ENCODE results near the gene RNF146. TPM values are rescaled to one million over a fixed set of nuclear protein-coding genes. Genes with fewer than 3 reads are reported as not detected.
"Not testable (repeated sequence)": the region's sequence is repeated elsewhere in the genome, so short reads cannot be mapped to it uniquely, and the experiment has no call there.

Gene RNF146
- total RNA-seq, 1 donor from 2014 or later = 21.0 TPM

GRCh38 chr6:127305741-127306140 is 39.1 kb downstream of the RNF146 start:
- intact Hi-C loops (cut with DNase I) = loop anchor here (10.0 kb wide), 2 partner anchors 119 to 159 kb away; no protein-coding TSS in a partner anchor
- Histone ChIP-seq H3K36me3 (peaks cover 0 to 3% of the 10 kb centered on the region in 2 donors), H3K9me3 (peaks cover 0 to 5% of the 10 kb centered on the region in 2 donors), H3K27me3 (no peaks in the 10 kb centered on the region), H3K4me3 (no peak overlapping the region), H3K4me1 (peaks cover 0 to 6% of the 10 kb centered on the region in 2 donors), H3K27ac (no peak overlapping the region)
- no peak for TF ChIP-seq CTCF (IDR thresholded peaks at IDR 0.05)
- no peak for DNase-seq (ENCODE audit: low spot score in 2 of 2)

- Histone ChIP-seq H3K27me3 (no peaks in the 10 kb centered on the region), H3K4me3 (no peak overlapping the region), H3K4me1 (no peaks in the 10 kb centered on the region), H3K36me3 (peaks cover 9 to 16% of the 10 kb centered on the region in 2 donors), H3K9me3 (no peaks in the 10 kb centered on the region), H3K27ac (no peak overlapping the region)
- no peak for TF ChIP-seq CTCF (IDR thresholded peaks at IDR 0.05)
- intact Hi-C loops (cut with DNase I) = no loop called here
- no peak for DNase-seq (ENCODE audit: low spot score in 2 of 2)
Measured at GRCh38 chr6:127317388-127318128, 50.9 kb downstream of the RNF146 start.

GRCh38 chr6:127319686-127320085 is 53.0 kb downstream of the RNF146 start:
- no peak for TF ChIP-seq CTCF (IDR thresholded peaks at IDR 0.05)
- Histone ChIP-seq H3K4me1 (no peaks in the 10 kb centered on the region), H3K36me3 (no peaks in the 10 kb centered on the region), H3K9me3 (no peaks in the 10 kb centered on the region), H3K27me3 (no peaks in the 10 kb centered on the region), H3K27ac (no peak overlapping the region), H3K4me3 (no peak overlapping the region)
- no peak for DNase-seq (ENCODE audit: low spot score in 2 of 2)
- intact Hi-C loops (cut with DNase I) = no loop called here

GRCh38 chr6:127328043-127328609 is 61.5 kb downstream of the RNF146 start:
- Histone ChIP-seq H3K4me1 (no peaks in the 10 kb centered on the region), H3K9me3 (no peaks in the 10 kb centered on the region), H3K4me3 (no peak overlapping the region), H3K27ac (no peak overlapping the region), H3K36me3 (peaks cover 0 to 18% of the 10 kb centered on the region in 2 donors), H3K27me3 (no peaks in the 10 kb centered on the region)
- intact Hi-C loops (cut with DNase I) = no loop called here
- no peak for DNase-seq (ENCODE audit: low spot score in 2 of 2)
- no peak for TF ChIP-seq CTCF (IDR thresholded peaks at IDR 0.05)

GRCh38 chr6:127331256-127331655 is 64.6 kb downstream of the RNF146 start:
- intact Hi-C loops (cut with DNase I); H3K27me3 ChIP-seq; H3K27ac ChIP-seq; DNase-seq (ENCODE audit: low spot score in 2 of 2); H3K4me1 ChIP-seq; H3K9me3 ChIP-seq; H3K4me3 ChIP-seq: not testable (repeated sequence)
- peaks cover 0 to 12% of the 10 kb centered on the region in 2 donors for H3K36me3 ChIP-seq

GRCh38 chr6:127332383-127332961 is 65.8 kb downstream of the RNF146 start:
- Histone ChIP-seq H3K36me3 (peaks cover 0 to 5% of the 10 kb centered on the region in 2 donors), H3K27me3 (no peaks in the 10 kb centered on the region), H3K9me3 (no peaks in the 10 kb centered on the region), H3K4me1 (no peaks in the 10 kb centered on the region), H3K27ac (no peak overlapping the region), H3K4me3 (no peak overlapping the region)
- no peak for DNase-seq (ENCODE audit: low spot score in 2 of 2)
- intact Hi-C loops (cut with DNase I) = no loop called here
- no peak for TF ChIP-seq CTCF (IDR thresholded peaks at IDR 0.05)

All from ascending aorta (tissue), 2 donors.